ENCODE data around the gene TF.
"Not testable (repeated sequence)": the region's sequence is repeated elsewhere in the genome, so short reads cannot be mapped to it uniquely, and the experiment has no call there.

Gene TF

DNA sequence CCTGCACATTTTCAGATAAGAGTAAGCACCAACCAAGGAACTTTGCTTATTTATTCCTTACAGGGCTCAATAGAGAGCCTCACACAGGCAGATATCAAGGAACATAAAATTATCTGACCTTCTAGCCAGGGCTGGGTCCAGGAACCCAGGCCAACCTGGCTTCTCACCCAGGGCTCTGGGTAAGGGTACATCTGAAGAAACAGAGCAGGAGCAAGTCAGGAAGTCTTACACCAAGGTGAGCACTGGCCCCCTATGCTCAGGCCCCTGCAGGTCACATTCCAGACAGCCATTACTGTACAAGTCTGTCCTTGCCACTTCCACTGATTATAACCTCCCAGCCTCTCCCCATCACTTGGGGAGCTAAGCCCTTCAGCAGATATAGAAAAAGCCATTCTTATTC, 19.1 kb downstream of the TF start:
- no peak for DNase-seq (ENCODE audit: low read depth)

- DNase-seq (ENCODE audit: low read depth), result no peak
Measured at GRCh38 chr3:133767607-133768006, 21.4 kb downstream of the TF start.

GRCh38 chr3:133769536-133769935, 23.3 kb downstream of the TF start:
- DNase-seq (ENCODE audit: low read depth), result no peak

DNA sequence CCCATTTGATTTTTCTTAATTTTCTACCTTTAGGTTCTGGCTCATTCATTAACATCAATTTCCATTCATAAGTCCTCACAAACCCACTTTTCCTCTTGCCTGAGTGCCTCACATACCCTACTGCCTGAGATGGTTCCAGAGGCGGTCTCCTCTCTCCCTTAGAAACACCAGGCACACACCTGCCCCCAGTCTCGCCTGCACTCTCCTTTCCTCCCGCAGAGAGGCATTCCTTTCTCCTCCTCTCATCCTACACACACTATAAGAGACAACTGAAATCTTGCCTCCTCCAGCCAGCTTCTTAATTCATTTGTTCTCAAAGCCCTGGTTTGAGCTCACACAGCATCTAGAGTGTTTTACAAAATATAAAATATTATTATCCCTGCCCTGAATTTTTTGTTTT, 27.5 kb downstream of the TF start:
- DNase-seq (ENCODE audit: low read depth), result no peak

GRCh38 chr3:133775309-133775708, 29.1 kb downstream of the TF start:
- no peak for DNase-seq (ENCODE audit: low read depth)

GRCh38 chr3:133775835-133776234, 29.6 kb downstream of the TF start:
- no peak for DNase-seq (ENCODE audit: low read depth)

DNA sequence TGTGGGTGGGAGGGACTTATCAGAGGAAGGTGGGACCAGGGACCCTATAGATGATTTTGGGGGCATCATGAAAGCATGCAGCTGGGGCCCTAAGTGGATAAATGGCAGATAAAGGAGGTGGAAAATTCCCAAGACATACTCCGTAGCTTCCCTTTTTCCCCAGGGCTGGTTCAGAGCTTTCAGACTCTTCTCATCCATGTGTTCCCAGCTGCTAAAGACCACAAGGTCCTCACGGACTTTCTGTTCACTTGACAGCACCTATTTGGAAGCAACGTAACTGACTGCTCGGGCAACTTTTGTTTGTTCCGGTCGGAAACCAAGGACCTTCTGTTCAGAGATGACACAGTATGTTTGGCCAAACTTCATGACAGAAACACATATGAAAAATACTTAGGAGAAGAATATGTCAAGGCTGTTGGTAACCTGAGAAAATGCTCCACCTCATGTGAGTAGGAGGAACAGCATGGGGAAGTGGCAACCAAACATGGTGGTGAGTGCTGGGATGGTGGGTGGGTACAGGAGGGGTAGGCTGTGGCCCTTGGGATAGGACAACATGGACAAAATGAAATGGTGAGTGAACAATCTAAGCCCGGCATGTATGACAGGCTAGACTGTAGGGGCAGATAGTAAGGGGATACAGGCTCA, 30.7 kb downstream of the TF start:
- DNase-seq (ENCODE audit: low read depth), result no peak

DNA sequence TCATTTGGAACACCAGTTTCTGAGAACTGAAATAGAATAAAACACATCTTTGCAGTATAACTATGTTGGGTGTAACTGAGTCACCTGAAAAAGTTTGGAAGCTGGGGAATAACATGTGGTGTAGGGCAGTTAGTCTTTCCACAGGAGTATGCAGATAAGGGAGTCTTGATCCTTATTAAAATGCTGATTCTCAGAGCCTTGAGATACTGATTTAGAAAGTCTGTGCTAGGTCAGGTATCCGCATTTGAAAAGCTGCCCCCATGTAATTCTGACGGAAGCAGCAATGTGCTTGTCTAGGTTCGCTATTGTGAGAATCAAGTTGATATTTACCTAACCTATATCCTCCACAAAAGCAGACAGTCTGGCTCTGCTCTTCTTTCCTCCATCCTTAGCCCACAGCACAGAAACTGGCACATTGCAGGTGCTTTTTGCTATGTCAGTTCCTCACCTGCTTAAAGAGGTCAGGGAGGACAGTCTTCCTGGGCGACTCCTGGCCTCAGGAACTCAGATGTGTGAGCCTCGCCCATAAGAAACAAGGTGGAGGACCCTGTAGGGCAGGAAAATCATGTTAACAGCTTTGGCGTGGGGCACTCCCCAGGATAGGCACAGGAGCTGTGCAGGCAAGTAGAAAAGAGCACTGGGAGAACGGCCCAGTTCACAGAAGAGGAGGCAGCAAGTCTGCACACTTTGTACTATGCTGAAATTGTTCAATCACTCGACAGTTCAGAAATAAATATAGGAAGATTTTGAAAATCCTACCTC, 31.8 kb downstream of the TF start:
- no peak for DNase-seq (ENCODE audit: low read depth)

GRCh38 chr3:133779626-133780203, 33.5 kb downstream of the TF start:
- DNase-seq (ENCODE audit: low read depth), result no peak

- not testable (repeated sequence) for DNase-seq (ENCODE audit: low read depth)
Measured at GRCh38 chr3:133780756-133781155, 34.6 kb downstream of the TF start.

DNA sequence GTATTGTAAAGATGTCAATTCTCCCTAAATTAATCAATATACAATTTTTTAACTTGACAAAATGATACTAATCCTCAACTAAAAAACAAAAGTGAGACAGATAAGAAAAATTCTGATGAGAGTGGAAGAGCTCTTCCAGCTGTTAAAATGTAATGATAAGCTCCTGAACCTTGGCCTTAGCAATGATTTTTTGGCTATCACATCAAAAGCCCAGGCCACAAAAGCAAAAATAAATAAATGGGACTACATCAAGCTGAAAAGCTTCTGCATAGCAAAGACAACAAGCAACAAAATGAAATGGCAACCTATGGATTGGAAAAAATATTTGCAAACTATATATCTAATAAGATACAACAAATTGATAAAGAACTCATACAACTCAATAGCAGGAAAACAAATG, 35.4 kb downstream of the TF start:
- DNase-seq (ENCODE audit: low read depth), result no peak

DNA sequence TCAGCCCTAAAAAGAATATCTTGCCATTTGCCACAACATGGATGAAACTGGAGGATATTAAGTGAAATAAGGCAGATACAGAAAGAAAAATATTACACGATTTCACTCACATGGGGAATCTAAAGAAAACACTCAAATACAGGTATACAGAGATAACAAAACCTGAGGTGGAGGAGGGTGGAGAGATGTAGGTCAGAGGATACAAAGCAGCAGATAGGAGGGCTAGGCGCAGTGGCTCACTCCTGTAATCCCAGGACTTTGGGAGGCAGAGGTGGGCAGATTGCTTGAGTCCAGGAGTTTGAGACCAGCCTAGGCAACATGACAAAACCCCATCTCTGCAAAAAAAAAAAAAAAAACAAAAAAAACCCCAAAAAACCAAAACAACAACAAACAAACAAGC, 36.3 kb downstream of the TF start:
- no peak for DNase-seq (ENCODE audit: low read depth)

DNA sequence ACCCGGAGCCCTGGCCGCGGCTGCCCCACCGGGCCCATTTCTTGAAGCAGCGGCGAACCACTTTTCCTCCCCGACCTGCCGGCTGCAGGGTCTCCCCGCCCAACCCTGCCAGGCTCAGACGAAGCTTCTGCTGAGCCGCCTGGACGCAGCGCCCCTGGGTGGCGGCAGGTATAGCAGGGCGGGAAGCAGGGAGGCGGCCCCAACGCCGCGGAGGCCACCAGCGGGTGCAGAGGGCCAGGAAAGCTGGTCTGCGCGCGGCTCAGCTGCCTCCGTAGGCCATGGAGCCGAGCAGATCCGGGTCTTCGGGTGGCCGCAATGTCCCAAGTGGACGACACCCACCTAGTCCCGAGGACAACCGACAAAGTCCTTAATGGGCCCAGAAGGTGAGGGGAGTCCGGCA, 37.6 kb downstream of the TF start:
- no peak for DNase-seq (ENCODE audit: low read depth)

DNA sequence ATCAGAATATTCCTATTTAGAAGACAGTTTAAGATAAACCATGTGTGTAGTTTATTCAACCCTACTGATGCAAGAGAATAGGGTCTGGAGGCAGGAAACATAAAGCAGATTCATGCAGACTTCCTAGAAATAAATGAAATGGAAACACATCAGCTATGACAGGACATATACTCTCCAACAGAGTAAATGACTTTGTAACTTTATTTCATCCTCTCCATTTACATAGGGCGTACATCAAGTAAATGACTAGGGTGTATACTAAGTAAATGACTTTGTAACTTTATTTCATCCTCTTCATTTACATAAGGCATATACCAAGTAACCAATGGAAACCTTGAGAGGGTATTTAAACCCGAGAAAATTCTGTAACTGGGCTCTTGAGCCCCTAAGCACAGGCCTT, 41.8 kb downstream of the TF start:
- DNase-seq (ENCODE audit: low read depth), result no peak

DNA sequence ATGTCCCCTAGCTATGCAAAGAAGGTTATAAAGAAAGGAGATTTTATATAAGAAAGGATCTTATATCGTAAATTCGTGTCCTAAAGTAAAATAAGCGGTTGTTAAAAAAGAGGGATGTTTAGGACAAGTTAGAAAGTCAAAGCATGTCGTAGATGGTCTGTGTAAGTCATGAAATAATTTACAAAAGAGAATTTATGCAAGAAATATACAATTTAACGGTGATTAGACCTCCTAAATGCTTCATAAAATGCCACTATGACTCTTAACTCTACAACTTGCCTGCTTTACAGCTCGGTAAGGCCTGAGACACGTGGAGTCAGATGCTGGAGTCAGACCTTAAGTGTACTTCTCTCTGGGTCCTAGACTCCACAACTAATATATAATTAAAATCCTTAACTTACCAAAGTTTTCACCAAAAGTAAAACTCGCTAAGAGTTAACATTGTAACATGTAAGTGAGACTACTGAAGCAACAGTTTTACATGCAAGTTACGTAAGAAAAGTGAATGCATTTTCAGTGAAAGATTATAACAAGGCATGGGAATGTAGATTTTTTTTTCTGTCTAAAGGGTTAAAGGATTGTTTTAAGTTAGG, 46.1 kb downstream of the TF start:
- DNase-seq (ENCODE audit: low read depth), result no peak

DNA sequence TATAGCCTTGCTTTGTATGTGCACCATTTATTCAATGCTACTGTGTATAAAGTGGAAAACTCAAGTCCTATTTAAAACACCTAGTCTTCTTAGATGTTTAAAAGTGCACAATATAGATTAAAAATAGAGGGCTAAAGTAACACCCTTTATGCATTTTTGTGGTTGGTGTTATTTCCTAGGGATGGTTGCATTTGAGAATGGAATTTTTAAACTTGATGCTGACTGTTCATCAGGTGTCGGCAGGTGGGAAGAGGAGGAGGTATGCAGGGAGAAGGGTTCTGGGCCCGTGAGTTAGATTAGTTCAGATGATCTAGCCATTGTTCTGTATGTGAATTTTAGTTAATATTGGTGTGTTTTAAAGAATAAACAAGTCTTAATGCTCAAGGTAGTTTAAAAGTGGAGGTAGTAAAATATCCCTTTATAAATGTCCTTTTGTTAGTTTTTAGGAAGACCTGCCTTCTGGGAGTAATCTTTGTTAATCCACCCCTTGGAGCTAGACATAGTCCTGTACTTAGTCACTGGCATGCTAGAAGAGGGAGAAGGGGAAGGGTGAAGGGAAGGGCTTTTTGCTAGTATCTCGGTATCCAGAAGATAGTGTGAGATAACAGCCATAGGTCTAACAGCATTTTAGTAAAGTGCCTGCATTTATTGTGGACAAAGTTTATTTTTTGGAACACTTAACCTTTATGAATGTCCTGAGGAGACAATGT, 51.4 kb downstream of the TF start:
- DNase-seq (ENCODE audit: low read depth), result no peak

DNA sequence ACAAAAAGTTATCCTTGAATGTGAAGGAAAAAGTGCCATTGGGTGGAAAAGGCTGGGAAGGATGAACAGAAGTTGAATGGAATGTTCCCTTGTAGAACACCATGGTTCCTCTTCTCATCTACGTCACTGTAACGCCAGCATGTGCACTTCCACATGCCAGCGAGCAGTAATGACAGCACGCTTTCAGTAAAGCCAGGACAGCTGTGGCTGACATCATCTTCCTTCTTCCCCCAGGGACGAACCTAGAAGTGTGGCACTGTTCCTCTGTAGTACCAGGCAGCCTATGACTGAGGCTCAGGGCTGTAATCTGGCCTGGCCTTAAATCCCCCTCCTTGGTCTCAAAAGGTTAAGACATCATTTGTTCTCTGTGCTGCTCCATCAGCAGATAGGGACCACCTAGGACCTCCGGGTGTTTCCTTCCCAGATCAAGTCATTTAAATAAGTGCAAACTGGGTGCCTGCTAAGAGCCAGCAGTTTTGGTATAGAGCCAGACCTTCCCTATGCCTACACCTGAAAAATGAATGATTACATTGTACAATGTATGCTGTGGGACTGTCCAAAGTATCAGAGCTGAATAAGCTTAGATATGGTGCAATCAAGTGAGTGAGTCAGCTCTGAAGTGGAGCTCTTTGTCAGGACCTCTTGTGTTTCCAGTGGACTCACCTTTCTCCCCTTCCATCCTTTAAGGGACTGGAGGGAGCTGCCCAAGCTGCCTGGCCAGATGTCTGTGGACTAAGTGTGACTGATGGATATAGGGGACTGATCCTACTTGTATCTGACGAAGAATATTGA, 53.8 kb downstream of the TF start:
- DNase-seq (ENCODE audit: low read depth), result no peak

DNA sequence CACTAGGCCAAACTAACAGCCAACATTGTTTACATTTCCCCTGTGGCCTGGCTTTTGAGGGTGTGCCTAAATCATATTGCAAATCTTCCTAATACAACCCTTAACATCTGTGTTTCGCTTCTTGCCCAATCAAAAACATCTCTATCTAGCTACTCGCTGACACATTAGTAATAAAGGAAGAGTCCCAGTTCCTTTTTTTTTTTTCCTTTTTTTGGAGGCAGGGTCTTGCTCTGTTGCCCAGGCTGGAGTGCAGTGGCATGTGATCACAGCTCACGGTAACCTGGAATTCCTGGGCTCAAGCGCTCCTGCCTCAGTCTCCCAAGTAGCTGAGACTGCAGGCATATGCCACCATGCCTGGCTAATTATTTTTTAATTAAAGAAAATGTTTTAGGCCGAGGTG, 57.3 kb downstream of the TF start:
- DNase-seq (ENCODE audit: low read depth), result no peak

- DNase-seq (ENCODE audit: low read depth), result no peak
Measured at GRCh38 chr3:133804896-133805295, 58.7 kb downstream of the TF start.

- no peak for DNase-seq (ENCODE audit: low read depth)
Measured at GRCh38 chr3:133805384-133805701, 59.1 kb downstream of the TF start.

- peak; percentile 93 for DNase-seq (ENCODE audit: low read depth)
Measured at GRCh38 chr3:133805702-133806475, 59.7 kb downstream of the TF start, which contains the start of gene SRPRB. Gene SRPRB (plus strand): TSS chr3:133805815. CDS start chr3:133805849, 34 bp downstream.

All from activated T-helper 1 cell treated with Interleukin-2 at 50 U/mL for 16 hours (primary cell).